GM18951 (cell line): ENCODE data around the gene IMPA2.

Experiments
- POLR2A ChIP-seq: IDR thresholded peaks from 4 replicates; pipeline ENCODE4 v1.6.1; 2011; ENCODE audit warnings: mild to moderate bottlenecking; ENCODE audit not compliant: insufficient read length, insufficient read depth; ENCODE audit errors: extremely low read depth
- in situ Hi-C: fragments of 300-500 bp; cut with MboI; formaldehyde crosslinking; loops from one replicate; pipeline ENCODE4 v1.12.0; 2022; ENCODE audit warnings: low sequenced_read_pairs, mixed read lengths, inconsistent platforms; ENCODE audit not compliant: unreplicated experiment

The IMPA2 gene

DNA sequence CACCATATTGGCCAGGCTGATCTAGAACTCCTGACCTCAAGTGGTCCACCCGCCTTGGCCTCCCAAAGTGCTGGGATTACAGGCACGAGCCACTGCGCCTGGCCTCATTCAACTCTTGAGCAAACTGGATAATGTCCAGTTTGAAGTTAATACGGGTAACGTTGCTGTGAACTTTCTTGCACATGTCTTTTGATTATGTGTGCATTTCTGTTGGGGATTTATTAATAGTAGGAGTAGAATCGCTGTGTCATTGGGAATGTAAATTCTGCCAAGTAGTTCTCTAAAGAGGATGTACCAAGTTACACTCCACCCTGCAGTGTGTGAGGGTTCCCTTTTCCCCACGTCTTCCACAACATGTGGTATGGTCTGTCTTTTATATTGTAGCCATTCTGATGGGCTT is 6.2 kb downstream of the IMPA2 start:
- in situ Hi-C loops: no loop called here
- no peak for TF ChIP-seq POLR2A

DNA sequence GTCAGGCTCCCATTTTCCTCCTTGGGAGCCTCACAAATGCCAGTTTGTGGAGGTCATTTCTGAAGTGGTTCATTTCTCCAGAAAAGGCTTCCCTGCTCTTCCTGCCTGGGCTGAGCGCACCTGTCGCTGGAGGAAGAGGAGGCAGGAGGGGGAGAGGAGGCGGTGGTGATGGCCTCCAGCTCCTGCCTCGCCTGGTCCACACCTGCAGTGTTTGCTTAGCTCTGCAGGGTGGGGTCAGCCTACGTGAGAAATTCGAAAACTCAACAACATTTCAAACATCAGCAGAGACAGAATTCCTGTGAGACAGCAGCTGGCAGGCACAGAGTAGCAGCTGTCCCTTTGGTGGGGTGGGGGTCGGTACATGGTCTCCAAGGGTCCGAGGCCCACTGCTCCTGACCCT is 7.9 kb downstream of the IMPA2 start:
- in situ Hi-C loops: no loop called here
- TF ChIP-seq POLR2A: no peak

DNA sequence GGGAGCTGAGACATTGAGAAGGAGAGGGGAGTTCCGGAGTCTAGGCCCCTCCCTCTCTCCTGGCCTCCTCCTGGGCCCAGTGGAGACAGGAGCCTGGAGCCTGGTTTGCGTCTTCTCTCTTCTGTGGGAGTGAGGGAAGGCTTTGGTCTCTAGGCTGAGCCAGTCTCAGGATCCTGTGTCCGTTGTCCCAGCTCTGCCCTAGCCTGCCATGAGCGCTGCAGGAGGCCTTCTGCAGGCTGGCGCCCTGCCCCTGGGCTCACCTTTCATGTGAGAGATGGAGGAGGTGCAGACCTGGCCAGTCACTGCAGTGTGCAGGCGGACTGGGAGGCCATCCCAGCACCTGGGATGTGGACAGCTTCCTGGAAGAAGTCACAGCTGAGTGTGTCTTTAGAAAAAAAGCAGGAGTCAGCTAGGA is 8.7 kb downstream of the IMPA2 start:
- in situ Hi-C loops: no loop called here
- no peak for TF ChIP-seq POLR2A

GRCh38 chr18:11990539-11990938 is 9.2 kb downstream of the IMPA2 start:
- in situ Hi-C loops: no loop called here
- TF ChIP-seq POLR2A: no peak

GRCh38 chr18:11991021-11991795 is 9.9 kb downstream of the IMPA2 start:
- in situ Hi-C loops: no loop called here

DNA sequence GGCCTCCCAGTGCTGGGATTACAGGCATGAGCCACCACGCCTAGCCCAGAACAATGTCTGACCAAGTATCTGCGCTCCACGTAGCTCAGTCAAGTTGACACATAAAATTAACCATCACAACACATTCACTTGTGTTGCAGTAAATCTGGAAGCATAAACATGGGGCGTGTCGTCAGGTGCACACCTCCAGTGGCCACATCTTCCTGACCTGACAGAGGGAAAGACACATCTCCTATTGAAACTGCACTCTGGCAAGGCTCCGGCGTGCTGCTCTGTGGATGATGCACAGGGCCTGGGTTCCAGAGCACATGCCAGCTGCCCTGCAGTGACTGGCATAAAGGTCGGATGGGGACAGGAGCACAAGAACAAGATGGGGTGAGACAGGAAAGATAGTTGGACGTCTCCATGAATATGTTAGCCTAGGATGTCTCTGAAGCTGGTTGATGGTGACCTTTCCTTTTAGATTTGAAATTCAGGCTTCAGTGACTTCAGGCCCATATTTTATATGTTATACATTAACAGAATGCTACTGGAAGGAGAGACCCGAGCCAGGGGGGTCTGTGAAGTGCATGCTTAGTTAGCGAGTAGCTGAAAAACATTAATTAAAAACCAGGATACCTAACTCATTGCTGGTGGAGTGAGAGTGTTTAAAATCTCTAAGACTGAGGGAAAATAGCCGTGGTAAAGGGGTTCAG is 10.9 kb downstream of the IMPA2 start:
- in situ Hi-C loops: no loop called here
- TF ChIP-seq POLR2A: no peak

More at GRCh38 chr18:11991021-11991795, 9.9 kb downstream of the IMPA2 start:
- no peak for TF ChIP-seq POLR2A

- in situ Hi-C loops: no loop called here
- no peak for TF ChIP-seq POLR2A
Measured at GRCh38 chr18:11993264-11993916, 12.1 kb downstream of the IMPA2 start.

GRCh38 chr18:11994336-11994702 is 13.0 kb downstream of the IMPA2 start:
- in situ Hi-C loops: no loop called here
- TF ChIP-seq POLR2A: no peak

DNA sequence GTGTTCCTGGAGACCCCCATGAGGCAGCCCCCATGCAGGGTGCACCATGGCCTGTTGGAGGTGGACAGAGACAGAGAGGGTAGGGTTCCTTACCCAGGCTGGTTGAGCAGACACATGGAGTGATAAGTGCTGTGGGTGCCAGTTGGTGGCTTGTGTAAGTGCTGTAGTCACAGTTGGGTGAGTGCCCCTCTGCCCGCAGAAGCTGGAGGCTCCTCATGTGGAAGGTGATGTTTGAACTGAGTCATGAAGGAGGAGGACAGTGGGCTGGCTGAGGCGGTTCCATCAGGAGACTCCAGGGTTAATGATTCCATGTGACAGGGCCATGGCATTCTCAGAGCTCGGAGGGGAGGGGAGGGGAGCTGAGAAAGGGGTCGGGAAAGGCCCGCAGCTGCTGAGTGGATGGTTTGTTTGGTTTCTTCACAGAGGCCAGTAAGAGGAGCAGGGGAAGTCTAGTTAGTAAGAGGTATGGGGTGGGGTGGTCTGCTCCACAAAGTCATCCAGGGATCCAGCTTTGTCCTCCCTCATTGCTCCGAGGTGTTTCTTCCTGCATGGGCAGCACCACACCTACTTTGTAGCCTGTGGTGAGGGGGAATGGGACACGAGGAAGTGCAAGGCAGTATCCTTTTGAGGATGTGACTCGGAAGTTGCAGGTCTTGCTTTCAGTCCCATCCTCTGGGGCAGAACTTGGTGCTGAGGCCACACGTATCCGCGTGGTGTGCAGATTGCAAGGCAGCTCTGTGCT is 13.6 kb downstream of the IMPA2 start:
- in situ Hi-C loops: no loop called here
- TF ChIP-seq POLR2A: no peak

- in situ Hi-C loops: no loop called here
- TF ChIP-seq POLR2A: no peak
Measured at GRCh38 chr18:11995445-11996189, 14.3 kb downstream of the IMPA2 start.

DNA sequence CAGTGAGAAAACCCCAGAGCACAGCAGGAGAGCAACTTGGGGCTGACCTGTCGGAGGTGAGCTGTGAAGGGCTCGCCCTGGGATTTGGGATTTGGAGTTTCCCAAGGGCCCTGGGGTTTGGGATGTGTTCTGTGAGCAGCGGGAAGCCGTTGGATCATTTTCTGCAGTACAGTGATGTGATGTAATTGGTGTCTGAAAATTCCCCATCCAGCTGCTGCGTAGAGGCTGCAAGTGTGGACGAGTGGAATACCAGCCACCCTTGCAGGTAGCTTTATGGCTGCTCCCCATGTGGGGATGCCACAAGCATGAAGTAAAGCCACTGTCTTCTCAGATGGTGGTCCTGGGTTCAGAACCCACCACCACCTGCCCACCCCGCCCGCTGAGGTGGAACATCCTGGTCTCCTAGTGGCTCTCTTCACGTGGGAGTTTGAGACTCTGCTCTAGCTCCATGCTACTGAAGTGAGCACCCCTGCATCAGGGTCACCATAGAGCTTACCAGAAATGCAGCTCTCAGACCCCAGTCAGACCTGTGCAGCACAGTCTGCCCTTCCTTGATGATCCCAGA is 15.0 kb downstream of the IMPA2 start:
- in situ Hi-C loops: no loop called here
- no peak for TF ChIP-seq POLR2A

DNA sequence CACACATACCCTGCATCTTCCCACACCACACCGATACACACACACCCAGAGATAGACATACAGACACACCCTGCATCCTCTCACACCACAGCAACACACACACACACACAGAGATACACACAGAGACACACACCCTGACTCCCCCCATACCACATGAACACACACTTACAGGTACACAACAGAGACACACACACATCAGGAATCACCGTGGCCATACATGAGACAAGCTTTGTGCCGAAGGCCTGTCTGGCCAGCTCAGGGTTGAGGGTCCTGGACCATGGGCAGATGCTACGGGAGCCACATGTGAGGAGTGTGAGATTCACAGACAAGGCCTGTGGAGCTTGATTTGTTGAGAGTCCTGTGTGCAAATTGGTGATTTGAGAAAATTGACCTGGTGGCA is 15.6 kb downstream of the IMPA2 start:
- in situ Hi-C loops: no loop called here
- no peak for TF ChIP-seq POLR2A
